ENCODE results near the gene WDR72.

WDR72 gene

DNA sequence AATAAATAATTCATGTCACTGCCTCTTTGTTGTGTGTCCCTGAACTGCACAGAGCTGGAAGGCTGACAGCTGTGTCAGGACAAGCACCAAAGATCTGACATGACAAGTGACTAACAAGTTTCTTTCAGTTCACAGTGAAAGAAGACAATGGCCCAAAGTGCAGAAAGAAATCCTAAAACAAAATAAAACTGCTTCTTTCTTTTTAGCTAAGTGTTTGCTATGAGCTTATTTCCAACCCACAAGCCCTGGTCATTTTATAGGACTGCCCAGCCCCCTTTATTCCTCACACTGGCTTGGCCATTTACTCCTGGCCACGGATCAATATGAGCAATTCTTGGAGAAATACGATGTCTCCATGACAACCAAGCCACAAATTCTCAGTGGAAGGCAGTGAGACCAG is 238.5 kb downstream of the WDR72 start:
- Histone ChIP-seq H3K27ac (ENCODE audit: low read length) (no peak overlapping the region), H3K4me1 (ENCODE audit: insufficient read depth, low read length) (no peaks in the 10 kb centered on the region), H3K4me3 (ENCODE audit: low read length) (no peak overlapping the region), H3K9ac (ENCODE audit: low read depth, low read length) (no peak overlapping the region), H3K27me3 (ENCODE audit: insufficient read depth, low read length) (no peaks in the 10 kb centered on the region), H3K9me3 (ENCODE audit: insufficient read depth, low read depth, low read length) (no peaks in the 10 kb centered on the region; the same call in 1 of the 2 replicates), H3K36me3 (ENCODE audit: insufficient read depth, low read depth, low read length) (no peaks in the 10 kb centered on the region)

DNA sequence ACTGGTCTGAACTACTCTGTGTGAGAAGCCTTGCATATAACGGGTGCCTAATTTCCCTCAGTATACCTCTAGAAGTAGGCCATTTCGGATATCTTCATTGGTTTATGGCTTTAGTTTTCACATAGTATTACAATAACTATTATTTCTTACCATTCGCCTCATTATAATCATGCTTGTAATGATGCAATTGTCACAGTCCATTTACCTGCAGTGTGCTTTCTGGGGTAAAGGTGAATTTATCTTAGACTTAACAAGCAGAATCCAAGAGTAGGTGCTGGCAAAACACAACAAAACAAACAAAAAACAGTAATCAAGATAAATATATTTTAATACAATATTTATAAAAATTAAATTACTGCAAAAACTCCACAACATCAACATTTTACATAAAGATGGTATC is 246.0 kb downstream of the WDR72 start:
- H3K4me1 ChIP-seq (ENCODE audit: insufficient read depth, low read length), result no peaks in the 10 kb centered on the region
- H3K9me3 ChIP-seq (ENCODE audit: insufficient read depth, low read depth, low read length), result no peaks in the 10 kb centered on the region
- H3K9ac ChIP-seq (ENCODE audit: low read depth, low read length), result no peak overlapping the region
- H3K36me3 ChIP-seq (ENCODE audit: insufficient read depth, low read depth, low read length), result no peaks in the 10 kb centered on the region
- H3K27me3 ChIP-seq (ENCODE audit: insufficient read depth, low read length), result no peaks in the 10 kb centered on the region
- no peak overlapping the region for H3K27ac ChIP-seq (ENCODE audit: low read length)
- H3K4me3 ChIP-seq (ENCODE audit: low read length), result no peak overlapping the region

DNA sequence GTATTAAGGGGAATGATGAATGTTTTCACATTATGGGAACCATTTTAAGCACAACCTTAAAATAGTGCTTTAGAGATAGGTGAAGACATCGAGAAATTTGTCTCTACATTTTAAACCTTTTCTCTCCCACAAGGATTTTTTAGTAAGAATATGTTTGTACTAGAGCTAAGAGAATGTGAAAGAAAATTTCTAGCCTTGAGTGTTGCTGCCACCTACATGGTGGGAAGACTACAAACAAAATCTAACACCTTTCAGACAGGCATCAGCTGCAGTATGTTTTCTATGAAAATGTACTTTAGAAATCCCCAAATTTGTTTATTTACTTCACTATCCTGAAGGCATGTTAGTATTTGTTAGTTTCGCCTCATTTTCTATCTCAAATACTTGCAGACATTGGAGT is 247.4 kb downstream of the WDR72 start:
- H3K27ac ChIP-seq (ENCODE audit: low read length), result no peak overlapping the region
- no peak overlapping the region for H3K4me3 ChIP-seq (ENCODE audit: low read length)
- H3K9me3 ChIP-seq (ENCODE audit: insufficient read depth, low read depth, low read length), result no peaks in the 10 kb centered on the region
- no peaks in the 10 kb centered on the region for H3K27me3 ChIP-seq (ENCODE audit: insufficient read depth, low read length)
- H3K9ac ChIP-seq (ENCODE audit: low read depth, low read length), result no peak overlapping the region
- H3K36me3 ChIP-seq (ENCODE audit: insufficient read depth, low read depth, low read length), result no peaks in the 10 kb centered on the region
- no peaks in the 10 kb centered on the region for H3K4me1 ChIP-seq (ENCODE audit: insufficient read depth, low read length)

DNA sequence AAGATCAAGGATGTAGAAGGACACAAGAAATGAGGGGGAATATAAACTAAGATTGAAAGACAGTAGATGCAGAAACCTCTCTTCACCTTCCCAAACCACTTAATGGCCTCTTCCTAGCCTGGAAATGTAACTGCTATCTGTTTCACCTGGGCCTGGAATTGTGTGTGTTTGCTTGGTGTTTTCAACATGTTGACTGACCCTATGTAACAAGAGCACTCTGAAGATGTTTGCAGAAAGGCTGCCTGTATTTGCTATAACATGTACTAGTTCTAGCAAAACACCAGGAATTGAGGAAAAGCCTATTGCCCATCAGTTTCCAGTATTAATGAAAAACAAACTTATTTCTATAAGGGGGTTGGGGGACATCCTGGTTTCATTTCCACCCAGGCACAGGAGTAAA is 248.3 kb downstream of the WDR72 start:
- no peak overlapping the region for H3K9ac ChIP-seq (ENCODE audit: low read depth, low read length)
- no peaks in the 10 kb centered on the region for H3K4me1 ChIP-seq (ENCODE audit: insufficient read depth, low read length)
- no peak overlapping the region for H3K27ac ChIP-seq (ENCODE audit: low read length)
- no peaks in the 10 kb centered on the region for H3K9me3 ChIP-seq (ENCODE audit: insufficient read depth, low read depth, low read length)
- H3K27me3 ChIP-seq (ENCODE audit: insufficient read depth, low read length), result no peaks in the 10 kb centered on the region
- H3K36me3 ChIP-seq (ENCODE audit: insufficient read depth, low read depth, low read length), result no peaks in the 10 kb centered on the region
- no peak overlapping the region for H3K4me3 ChIP-seq (ENCODE audit: low read length)

DNA sequence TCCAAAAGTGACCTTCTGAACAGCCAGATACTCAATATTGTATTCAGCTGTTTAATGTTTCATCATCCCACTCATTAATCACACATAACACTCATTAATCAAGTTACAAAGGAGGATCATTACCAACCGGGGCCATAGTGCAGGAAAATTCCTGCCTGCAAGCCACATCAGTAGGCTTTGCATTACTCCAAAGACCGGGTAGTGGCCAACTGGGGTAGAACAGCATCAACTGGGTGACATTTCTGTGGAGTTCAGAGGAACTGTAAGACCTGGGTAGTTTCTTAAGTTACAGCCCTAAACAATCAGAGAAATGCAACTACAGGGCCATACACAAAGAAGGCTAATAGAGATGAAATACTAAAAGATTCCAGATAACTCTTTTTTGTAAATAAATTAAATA is 253.1 kb downstream of the WDR72 start:
- Histone ChIP-seq H3K4me1 (ENCODE audit: insufficient read depth, low read length) (no peaks in the 10 kb centered on the region), H3K9ac (ENCODE audit: low read depth, low read length) (no peak overlapping the region), H3K27me3 (ENCODE audit: insufficient read depth, low read length) (no peaks in the 10 kb centered on the region), H3K4me3 (ENCODE audit: low read length) (no peak overlapping the region), H3K27ac (ENCODE audit: low read length) (no peak overlapping the region), H3K9me3 (ENCODE audit: insufficient read depth, low read depth, low read length) (no peaks in the 10 kb centered on the region), H3K36me3 (ENCODE audit: insufficient read depth, low read depth, low read length) (no peaks in the 10 kb centered on the region)

DNA sequence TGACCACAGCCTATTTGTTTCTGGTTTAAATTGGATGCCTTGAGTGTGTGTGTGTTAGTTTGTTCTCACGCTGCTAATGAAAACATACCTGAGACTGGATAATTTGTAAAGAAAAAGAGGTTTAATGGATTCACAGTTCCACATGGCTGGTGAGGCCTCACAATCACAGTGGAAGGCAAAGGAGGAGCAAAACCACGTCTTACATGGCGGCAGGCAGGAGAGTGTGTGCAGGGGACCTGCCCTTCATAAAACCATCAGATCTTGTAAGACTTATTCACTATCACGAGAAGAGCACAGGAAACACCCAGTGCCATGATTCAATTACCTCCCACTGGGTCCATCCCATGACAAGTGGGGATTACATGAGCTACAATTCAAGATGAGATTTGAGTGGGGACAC is 260.5 kb downstream of the WDR72 start:
- no peak overlapping the region for H3K4me3 ChIP-seq (ENCODE audit: low read length)
- no peak overlapping the region for H3K27ac ChIP-seq (ENCODE audit: low read length)
- no peaks in the 10 kb centered on the region for H3K27me3 ChIP-seq (ENCODE audit: insufficient read depth, low read length)
- no peaks in the 10 kb centered on the region for H3K4me1 ChIP-seq (ENCODE audit: insufficient read depth, low read length)
- H3K9me3 ChIP-seq (ENCODE audit: insufficient read depth, low read depth, low read length), result no peaks in the 10 kb centered on the region
- H3K36me3 ChIP-seq (ENCODE audit: insufficient read depth, low read depth, low read length), result no peaks in the 10 kb centered on the region
- H3K9ac ChIP-seq (ENCODE audit: low read depth, low read length), result no peak overlapping the region

DNA sequence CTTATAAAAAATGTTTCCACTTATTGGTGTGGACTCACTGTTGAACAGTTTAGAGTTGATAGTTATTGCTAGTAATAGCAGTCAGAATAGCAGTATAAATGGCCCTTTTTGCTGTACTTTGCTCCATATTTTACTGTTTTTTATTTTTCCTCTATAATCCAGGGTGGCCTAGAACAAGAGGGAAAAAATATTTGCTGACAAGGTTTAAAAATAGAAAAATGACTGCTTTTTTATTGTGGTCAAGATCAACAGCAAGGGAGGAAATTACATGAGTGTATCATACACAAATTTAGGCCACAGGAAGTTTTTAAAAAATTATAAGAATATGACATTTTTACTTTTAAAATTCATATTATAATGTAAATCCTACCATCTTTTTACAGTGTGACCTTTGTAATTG is 269.1 kb downstream of the WDR72 start:
- Histone ChIP-seq H3K27ac (ENCODE audit: low read length) (no peak overlapping the region), H3K27me3 (ENCODE audit: insufficient read depth, low read length) (no peaks in the 10 kb centered on the region), H3K9ac (ENCODE audit: low read depth, low read length) (no peak overlapping the region), H3K4me3 (ENCODE audit: low read length) (no peak overlapping the region), H3K4me1 (ENCODE audit: insufficient read depth, low read length) (no peaks in the 10 kb centered on the region), H3K9me3 (ENCODE audit: insufficient read depth, low read depth, low read length) (no peaks in the 10 kb centered on the region), H3K36me3 (ENCODE audit: insufficient read depth, low read depth, low read length) (no peaks in the 10 kb centered on the region)

DNA sequence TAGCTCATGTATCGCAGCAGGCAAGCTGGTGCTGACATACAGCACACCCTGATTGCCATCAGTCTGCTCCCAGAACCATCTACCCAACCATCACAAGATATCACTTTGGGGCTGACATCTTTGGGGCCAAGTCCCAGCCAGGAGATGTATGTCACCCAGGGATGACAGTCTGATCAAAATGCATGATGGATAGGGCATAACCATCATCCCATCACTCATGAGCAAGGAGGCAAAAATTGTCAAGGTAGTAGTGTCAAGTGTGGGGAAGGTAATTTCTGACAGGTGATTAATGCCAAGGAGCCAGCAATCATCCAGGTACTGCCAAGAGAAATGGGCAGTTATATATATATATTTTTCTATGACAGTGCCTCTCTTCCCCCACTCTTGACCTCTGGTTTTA is 277.4 kb downstream of the WDR72 start:
- Histone ChIP-seq H3K27me3 (ENCODE audit: insufficient read depth, low read length) (no peaks in the 10 kb centered on the region), H3K36me3 (ENCODE audit: insufficient read depth, low read depth, low read length) (no peaks in the 10 kb centered on the region), H3K27ac (ENCODE audit: low read length) (no peak overlapping the region), H3K4me3 (ENCODE audit: low read length) (no peak overlapping the region), H3K9ac (ENCODE audit: low read depth, low read length) (no peak overlapping the region), H3K4me1 (ENCODE audit: insufficient read depth, low read length) (no peaks in the 10 kb centered on the region), H3K9me3 (ENCODE audit: insufficient read depth, low read depth, low read length) (no peaks in the 10 kb centered on the region)

DNA sequence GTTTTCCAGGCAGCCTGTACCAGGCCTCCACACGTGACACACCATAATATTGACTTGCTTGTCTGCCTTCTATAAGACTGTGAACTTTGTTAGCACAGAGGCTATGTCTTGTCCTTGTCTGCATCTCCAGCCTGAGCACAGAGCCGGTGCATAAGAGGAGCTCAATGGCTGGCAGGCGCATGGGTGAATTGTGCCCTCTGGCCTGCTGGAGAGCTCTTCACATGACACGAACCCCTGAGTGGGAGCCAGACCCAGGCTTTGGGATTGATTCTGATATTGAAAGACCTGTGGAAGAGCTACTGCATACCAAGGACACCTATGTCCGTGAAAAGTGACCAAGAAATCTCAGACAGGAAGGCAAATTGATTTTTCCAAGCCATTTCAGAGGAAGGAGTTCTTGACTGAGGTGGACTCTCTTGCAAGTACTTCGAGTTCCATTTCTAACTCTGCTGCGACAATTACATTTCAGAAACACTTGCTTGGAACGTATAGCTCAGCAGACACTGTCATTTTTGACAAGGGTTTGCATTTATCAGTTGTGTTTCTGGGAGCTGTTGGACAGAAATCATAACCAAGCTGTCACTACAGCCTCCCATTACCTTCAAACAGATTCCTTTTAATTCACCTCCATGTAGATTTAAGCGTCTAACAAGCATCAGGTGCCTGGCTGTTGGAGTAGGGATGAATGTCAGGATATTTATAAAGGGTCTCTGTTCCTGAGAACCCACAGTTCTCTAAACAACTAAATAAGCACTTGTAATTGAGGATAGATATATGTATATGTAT is 281.3 kb downstream of the WDR72 start:
- H3K36me3 ChIP-seq (ENCODE audit: insufficient read depth, low read depth, low read length), result no peaks in the 10 kb centered on the region
- H3K4me3 ChIP-seq (ENCODE audit: low read length), result no peak overlapping the region
- H3K4me1 ChIP-seq (ENCODE audit: insufficient read depth, low read length), result no peaks in the 10 kb centered on the region
- H3K27me3 ChIP-seq (ENCODE audit: insufficient read depth, low read length), result no peaks in the 10 kb centered on the region
- H3K9me3 ChIP-seq (ENCODE audit: insufficient read depth, low read depth, low read length), result no peaks in the 10 kb centered on the region
- H3K9ac ChIP-seq (ENCODE audit: low read depth, low read length), result no peak overlapping the region
- H3K27ac ChIP-seq (ENCODE audit: low read length), result no peak overlapping the region

DNA sequence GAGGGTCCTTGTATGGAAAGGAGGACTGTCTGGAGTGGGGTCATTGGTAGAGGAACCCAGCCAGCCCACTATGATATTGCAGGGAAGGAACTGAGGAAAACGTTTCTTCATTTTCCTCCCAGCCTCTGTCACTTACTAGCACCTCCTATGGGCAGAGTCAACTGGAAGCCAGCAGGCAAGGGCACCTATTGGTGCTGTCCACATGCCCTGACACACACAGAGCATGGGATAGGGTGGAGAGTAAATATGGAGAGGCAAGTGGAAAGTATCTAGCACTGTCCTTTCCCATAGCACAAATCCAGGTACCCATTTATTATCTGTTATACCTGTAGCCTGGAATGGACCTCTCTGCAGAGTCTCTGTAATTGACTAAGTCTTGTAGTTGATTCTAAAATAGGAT is 285.6 kb downstream of the WDR72 start:
- no peaks in the 10 kb centered on the region for H3K27me3 ChIP-seq (ENCODE audit: insufficient read depth, low read length)
- H3K36me3 ChIP-seq (ENCODE audit: insufficient read depth, low read depth, low read length), result no peaks in the 10 kb centered on the region
- H3K4me3 ChIP-seq (ENCODE audit: low read length), result no peak overlapping the region
- H3K4me1 ChIP-seq (ENCODE audit: insufficient read depth, low read length), result no peaks in the 10 kb centered on the region
- H3K27ac ChIP-seq (ENCODE audit: low read length), result no peak overlapping the region
- H3K9me3 ChIP-seq (ENCODE audit: insufficient read depth, low read depth, low read length), result no peaks in the 10 kb centered on the region
- H3K9ac ChIP-seq (ENCODE audit: low read depth, low read length), result no peak overlapping the region

DNA sequence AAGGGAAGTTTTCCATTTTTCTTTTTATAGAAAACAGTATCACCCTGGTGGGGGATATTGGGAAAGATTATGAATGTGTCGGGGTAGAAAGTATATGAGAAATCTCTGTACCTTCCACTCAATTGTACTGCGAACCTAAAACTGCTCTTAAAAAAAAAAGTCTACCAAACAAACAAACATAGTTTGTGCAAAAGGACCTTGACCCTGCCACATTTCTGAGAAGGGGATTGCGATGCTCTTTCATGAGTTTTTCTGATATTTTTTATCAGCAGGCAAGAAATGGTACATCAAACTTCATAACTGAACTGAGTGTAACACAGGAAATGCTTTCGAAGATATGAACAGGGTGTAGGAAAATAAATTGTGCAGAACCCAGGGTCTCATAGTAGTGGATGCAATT is 286.0 kb downstream of the WDR72 start:
- Histone ChIP-seq H3K9ac (ENCODE audit: low read depth, low read length) (no peak overlapping the region), H3K27me3 (ENCODE audit: insufficient read depth, low read length) (no peaks in the 10 kb centered on the region), H3K4me3 (ENCODE audit: low read length) (no peak overlapping the region), H3K36me3 (ENCODE audit: insufficient read depth, low read depth, low read length) (no peaks in the 10 kb centered on the region), H3K27ac (ENCODE audit: low read length) (no peak overlapping the region), H3K4me1 (ENCODE audit: insufficient read depth, low read length) (no peaks in the 10 kb centered on the region), H3K9me3 (ENCODE audit: insufficient read depth, low read depth, low read length) (no peaks in the 10 kb centered on the region)

DNA sequence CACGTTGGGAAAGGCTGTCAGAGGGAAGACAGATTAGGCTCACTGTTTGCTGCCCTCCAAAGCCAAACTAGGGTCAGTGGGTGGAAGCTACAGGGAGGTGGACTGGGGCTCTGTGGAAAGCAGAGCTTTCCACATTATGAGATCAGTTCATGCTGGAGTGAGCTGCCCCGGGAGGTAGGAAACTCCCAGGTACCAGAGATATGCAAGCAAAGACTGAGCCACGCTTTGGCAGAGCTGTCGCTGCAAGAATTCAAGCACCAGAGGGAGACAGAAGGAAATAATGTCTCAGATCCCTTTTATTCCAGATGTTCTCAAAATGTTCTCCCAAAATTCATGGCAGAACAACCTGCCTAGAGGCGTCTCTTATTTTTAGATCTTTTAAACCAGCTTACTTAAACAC is 286.6 kb downstream of the WDR72 start:
- Histone ChIP-seq H3K36me3 (ENCODE audit: insufficient read depth, low read depth, low read length) (no peaks in the 10 kb centered on the region), H3K27ac (ENCODE audit: low read length) (no peak overlapping the region), H3K27me3 (ENCODE audit: insufficient read depth, low read length) (no peaks in the 10 kb centered on the region), H3K9ac (ENCODE audit: low read depth, low read length) (no peak overlapping the region), H3K4me3 (ENCODE audit: low read length) (no peak overlapping the region), H3K4me1 (ENCODE audit: insufficient read depth, low read length) (no peaks in the 10 kb centered on the region), H3K9me3 (ENCODE audit: insufficient read depth, low read depth, low read length) (no peaks in the 10 kb centered on the region)

Data from iPS-20b (cell line).